ENCODE measurements around the gene ATRIP.

- TF ChIP-seq CTCF (IDR thresholded peaks at IDR 0.05) (no peak), POLR2A (IDR thresholded peaks at IDR 0.05) (no peak)
Measured at GRCh38 chr3:48469046-48469915, 22.7 kb downstream of the ATRIP start.

Measured in sigmoid colon (tissue), 3 donors.